ENCODE results near the gene GSE1.
A peak's percentile ranks its signal among the peaks of the same experiment; 100 is the strongest.

GRCh38 chr16:85688586-85689284, 75.6 kb downstream of the GSE1 start, which contains the start of gene GINS2:
- TF ChIP-seq CTCF (IDR thresholded peaks at IDR 0.05) (no peak), REST (IDR thresholded peaks at IDR 0.05; ENCODE audit: insufficient read depth in 1 of 2, low read depth in 2 of 2, low read length in 1 of 2) (no peak), POLR2AphosphoS5 (IDR thresholded peaks at IDR 0.05; ENCODE audit: low read depth, low read length) (no peak), SIN3A (IDR thresholded peaks at IDR 0.05; ENCODE audit: borderline replicate concordance, insufficient read depth, low read depth, low read length) (peak; percentile 90)
